HL-60/S4 (cell line): Measurements from ENCODE around the gene CCNF.

Source experiments
- in situ Hi-C: fragments of 300-500 bp; cut with MboI; formaldehyde crosslinking; loops from 2 replicates; pipeline ENCODE4 v1.14.3; 2022; ENCODE audit warnings: low sequenced_read_pairs

The CCNF gene

GRCh38 chr16:2483939-2484897 lies 55.0 kb downstream of the CCNF start:
- in situ Hi-C loops, result loop anchor here (25.0 kb wide), 1 partner anchor 472 kb away; the partner anchor contains the start of genes NPW and ZNF598

- in situ Hi-C loops, result loop anchor here (25.0 kb wide), 1 partner anchor 473 kb away; the partner anchor contains the start of genes NPW and ZNF598
These were observed 55.8 kb downstream of the CCNF start for GRCh38 chr16:2484898-2485508.

- in situ Hi-C loops, result loop anchor here (25.0 kb wide), 1 partner anchor 474 kb away; the partner anchor contains the start of genes NPW and ZNF598
These were observed 56.7 kb downstream of the CCNF start for GRCh38 chr16:2485811-2486507.

- in situ Hi-C loops, result loop anchor here (25.0 kb wide), 1 partner anchor 475 kb away; the partner anchor contains the start of genes NPW and ZNF598
These were observed 57.6 kb downstream of the CCNF start for GRCh38 chr16:2486645-2487516.

GRCh38 chr16:2487517-2487842 lies 58.2 kb downstream of the CCNF start:
- in situ Hi-C loops, result loop anchor here (25.0 kb wide), 1 partner anchor 475 kb away; the partner anchor contains the start of genes NPW and ZNF598

- in situ Hi-C loops, result loop anchor here (25.0 kb wide), 1 partner anchor 476 kb away; the partner anchor contains the start of genes NPW and ZNF598
These were observed 58.8 kb downstream of the CCNF start for GRCh38 chr16:2487903-2488531.

GRCh38 chr16:2489581-2489980 lies 60.3 kb downstream of the CCNF start:
- in situ Hi-C loops, result loop anchor here (25.0 kb wide), 1 partner anchor 477 kb away; the partner anchor contains the start of genes NPW and ZNF598

GRCh38 chr16:2490190-2491105 lies 61.2 kb downstream of the CCNF start:
- in situ Hi-C loops, result loop anchor here (25.0 kb wide), 1 partner anchor 478 kb away; the partner anchor contains the start of genes NPW and ZNF598

- in situ Hi-C loops, result loop anchor here (25.0 kb wide), 1 partner anchor 480 kb away; the partner anchor contains the start of genes NPW and ZNF598
These were observed 63.0 kb downstream of the CCNF start for GRCh38 chr16:2492292-2492691.

- in situ Hi-C loops, result loop anchor here (25.0 kb wide), 1 partner anchor 481 kb away; the partner anchor contains the start of genes NPW and ZNF598
These were observed 64.4 kb downstream of the CCNF start for GRCh38 chr16:2493605-2494004.

GRCh38 chr16:2494616-2495015 lies 65.4 kb downstream of the CCNF start:
- in situ Hi-C loops, result loop anchor here (25.0 kb wide), 1 partner anchor 482 kb away; the partner anchor contains the start of genes NPW and ZNF598

- in situ Hi-C loops, result loop anchor here (25.0 kb wide), 1 partner anchor 483 kb away; the partner anchor contains the start of genes NPW and ZNF598
These were observed 65.8 kb downstream of the CCNF start for GRCh38 chr16:2495041-2495440.

- in situ Hi-C loops, result loop anchor here (25.0 kb wide), 1 partner anchor 484 kb away; the partner anchor contains the start of genes NPW and ZNF598
These were observed 67.2 kb downstream of the CCNF start for GRCh38 chr16:2496223-2497115.

GRCh38 chr16:2497116-2497630 lies 67.9 kb downstream of the CCNF start:
- in situ Hi-C loops, result loop anchor here (25.0 kb wide), 1 partner anchor 485 kb away; the partner anchor contains the start of genes NPW and ZNF598

- in situ Hi-C loops, result loop anchor here (25.0 kb wide), 1 partner anchor 486 kb away; the partner anchor contains the start of genes NPW and ZNF598
These were observed 68.6 kb downstream of the CCNF start for GRCh38 chr16:2497695-2498484.
